Measurements from ENCODE around the gene TOM1L2. TPM values are rescaled to one million over a fixed set of nuclear protein-coding genes. Genes with fewer than 3 reads are reported as not detected.

The TOM1L2 gene
- total RNA-seq, 1 experiment from 2014 or later, result 45.2 TPM

DNA sequence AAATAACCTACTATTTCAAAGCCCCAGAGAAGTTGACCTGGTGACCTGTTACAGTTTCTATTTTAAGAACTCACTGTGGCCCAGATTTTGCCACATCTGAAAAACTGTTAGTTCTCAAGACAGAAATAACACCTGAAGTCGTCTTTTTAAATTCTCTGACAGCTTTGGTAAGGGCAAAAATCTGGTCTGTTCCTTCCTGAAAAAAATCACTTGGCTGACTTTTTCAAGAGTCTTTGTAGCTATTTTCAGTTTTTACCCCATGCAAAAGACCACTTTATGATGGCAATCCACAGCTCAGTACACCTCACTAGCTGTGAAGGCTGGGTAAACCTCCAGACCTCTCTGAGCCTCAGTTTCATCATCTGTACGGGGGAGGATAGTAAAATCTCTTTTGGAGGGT is 74.8 kb downstream of the TOM1L2 start:
- TF ChIP-seq REST (IDR thresholded peaks at IDR 0.05; ENCODE audit: insufficient read depth in 1 of 2, low read depth in 2 of 2, low read length in 1 of 2) (no peak), POLR2AphosphoS5 (IDR thresholded peaks at IDR 0.05; ENCODE audit: low read depth, low read length) (no peak), SIN3A (IDR thresholded peaks at IDR 0.05; ENCODE audit: borderline replicate concordance, insufficient read depth, low read depth, low read length) (no peak), TCF7L2 (IDR thresholded peaks at IDR 0.05; ENCODE audit: low read depth, low read length) (no peak)
- TF ChIP-seq, protein P1, sequence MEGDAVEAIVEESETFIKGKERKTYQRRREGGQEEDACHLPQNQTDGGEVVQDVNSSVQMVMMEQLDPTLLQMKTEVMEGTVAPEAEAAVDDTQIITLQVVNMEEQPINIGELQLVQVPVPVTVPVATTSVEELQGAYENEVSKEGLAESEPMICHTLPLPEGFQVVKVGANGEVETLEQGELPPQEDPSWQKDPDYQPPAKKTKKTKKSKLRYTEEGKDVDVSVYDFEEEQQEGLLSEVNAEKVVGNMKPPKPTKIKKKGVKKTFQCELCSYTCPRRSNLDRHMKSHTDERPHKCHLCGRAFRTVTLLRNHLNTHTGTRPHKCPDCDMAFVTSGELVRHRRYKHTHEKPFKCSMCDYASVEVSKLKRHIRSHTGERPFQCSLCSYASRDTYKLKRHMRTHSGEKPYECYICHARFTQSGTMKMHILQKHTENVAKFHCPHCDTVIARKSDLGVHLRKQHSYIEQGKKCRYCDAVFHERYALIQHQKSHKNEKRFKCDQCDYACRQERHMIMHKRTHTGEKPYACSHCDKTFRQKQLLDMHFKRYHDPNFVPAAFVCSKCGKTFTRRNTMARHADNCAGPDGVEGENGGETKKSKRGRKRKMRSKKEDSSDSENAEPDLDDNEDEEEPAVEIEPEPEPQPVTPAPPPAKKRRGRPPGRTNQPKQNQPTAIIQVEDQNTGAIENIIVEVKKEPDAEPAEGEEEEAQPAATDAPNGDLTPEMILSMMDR (IDR thresholded peaks at IDR 0.05), result no peak

DNA sequence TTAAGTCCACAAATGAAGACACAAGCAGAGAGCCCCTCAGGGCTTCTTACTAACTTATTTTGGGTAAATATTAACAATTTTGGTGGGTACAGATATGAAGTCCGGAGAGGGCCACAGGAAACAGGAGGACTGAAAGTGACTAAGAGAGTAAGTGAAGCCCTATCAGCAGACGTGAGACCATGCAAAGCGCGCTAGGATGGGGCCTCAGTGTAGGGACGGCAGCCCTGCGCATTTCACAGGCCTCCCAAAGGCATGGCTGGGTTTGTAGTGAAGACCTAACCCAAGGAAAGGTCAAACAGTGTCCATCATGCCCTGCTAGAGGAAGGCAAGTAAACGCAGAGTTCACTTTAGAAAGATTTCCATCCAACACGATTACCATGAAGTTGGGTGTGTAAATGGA is 75.5 kb downstream of the TOM1L2 start:
- TF ChIP-seq POLR2AphosphoS5 (IDR thresholded peaks at IDR 0.05; ENCODE audit: low read depth, low read length), result no peak
- no peak for TF ChIP-seq TCF7L2 (IDR thresholded peaks at IDR 0.05; ENCODE audit: low read depth, low read length)
- TF ChIP-seq SIN3A (IDR thresholded peaks at IDR 0.05; ENCODE audit: borderline replicate concordance, insufficient read depth, low read depth, low read length), result no peak
- no peak for TF ChIP-seq REST (IDR thresholded peaks at IDR 0.05; ENCODE audit: insufficient read depth in 1 of 2, low read depth in 2 of 2, low read length in 1 of 2)
- TF ChIP-seq, protein P1 (IDR thresholded peaks at IDR 0.05), result no peak
- Histone ChIP-seq H3K27ac (ENCODE audit: low read length) (no peak overlapping the region), H3K9me3 (ENCODE audit: control insufficient read depth, insufficient read depth, low read depth, low read length) (no peaks in the 10 kb centered on the region), H3K4me1 (ENCODE audit: control insufficient read depth, insufficient read depth, low read length) (peaks cover 13% of the 10 kb centered on the region), H3K4me3 (ENCODE audit: low read depth in 2 of 2, low read length in 2 of 2) (no peak overlapping the region), H3K27me3 (ENCODE audit: control insufficient read depth, insufficient read depth, low read length) (no peaks in the 10 kb centered on the region), H3K36me3 (ENCODE audit: control insufficient read depth, insufficient read depth, low read length) (peaks cover 3% of the 10 kb centered on the region; the same call in 1 of the 2 replicates)
- in situ Hi-C loops (cut with HindIII; ENCODE audit: low pct_unique_long_range_greater_than_20kb, low sequenced_read_pairs), result no loop called here
- ATAC-seq (no peak), DNase-seq (ENCODE audit: low read depth, low spot score) (no peak)
- POLR2A ChIA-PET, result no interaction called here
- no TSS peak for BruUV-seq (replicated peaks)
- intact Hi-C loops (cut with micrococcal nuclease; ENCODE audit: unreplicated experiment), result no loop called here
- CTCF ChIA-PET, result no interaction called here

More for the DNA sequence above, 74.8 kb downstream of the TOM1L2 start:
- ATAC-seq, result no peak
- in situ Hi-C loops (cut with HindIII; ENCODE audit: low pct_unique_long_range_greater_than_20kb, low sequenced_read_pairs) (no loop called here), intact Hi-C loops (cut with micrococcal nuclease; ENCODE audit: unreplicated experiment) (no loop called here)
- Histone ChIP-seq H3K9me3 (ENCODE audit: control insufficient read depth, insufficient read depth, low read depth, low read length) (no peaks in the 10 kb centered on the region), H3K4me3 (ENCODE audit: low read depth in 2 of 2, low read length in 2 of 2) (no peak overlapping the region), H3K4me1 (ENCODE audit: control insufficient read depth, insufficient read depth, low read length) (peaks cover 13% of the 10 kb centered on the region), H3K36me3 (ENCODE audit: control insufficient read depth, insufficient read depth, low read length) (peaks cover 3% of the 10 kb centered on the region; the same call in 1 of the 2 replicates), H3K27ac (ENCODE audit: low read length) (no peak overlapping the region; the same call in 1 of the 2 replicates), H3K27me3 (ENCODE audit: control insufficient read depth, insufficient read depth, low read length) (no peaks in the 10 kb centered on the region)
- no TSS peak for BruUV-seq (replicated peaks)
- POLR2A ChIA-PET, result no interaction called here
- CTCF ChIA-PET, result no interaction called here
- no peak for DNase-seq (ENCODE audit: low read depth, low spot score)

All from Panc1 (cell line).